Measurements from ENCODE around the gene SNX9. TPM values are rescaled to one million over a fixed set of nuclear protein-coding genes. Genes with fewer than 3 reads are reported as not detected.

Gene SNX9
- total and polyA plus RNA-seq, 2 donors (not counting 1 experiment from before 2014, with no cell fraction given), result 56.8 to 117 TPM

DNA sequence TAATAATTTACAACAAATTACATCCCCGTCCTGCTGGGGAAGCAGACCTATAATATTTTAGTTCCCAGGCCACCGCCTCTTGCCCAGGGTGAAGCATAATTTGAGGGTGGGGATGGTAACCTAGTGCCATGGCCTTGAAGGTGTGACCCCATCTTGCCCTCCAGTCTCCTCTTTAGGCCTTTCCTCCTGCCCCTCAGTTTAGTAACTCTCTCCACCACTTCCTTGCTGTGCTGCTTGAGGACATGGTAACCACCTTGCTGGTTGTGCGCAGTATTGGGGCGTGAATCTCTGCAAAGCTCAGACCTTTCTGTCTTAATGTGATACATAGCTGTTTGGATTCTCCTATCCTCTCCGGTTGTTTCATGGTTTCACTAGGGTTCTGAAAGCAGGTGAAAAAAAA lies 16.6 kb downstream of the SNX9 start:
- no peaks in the 10 kb centered on the region for H3K9me3 ChIP-seq (ENCODE audit: control insufficient read depth, insufficient read depth, low read depth, low read length)
- H3K27me3 ChIP-seq (ENCODE audit: control insufficient read depth, insufficient read depth, low read length), result no peaks in the 10 kb centered on the region
- no peaks in the 10 kb centered on the region for H4K20me1 ChIP-seq (ENCODE audit: control insufficient read depth, extremely low read depth, insufficient read depth, low read length)
- peak overlapping the region; percentile 35 for H3K4me2 ChIP-seq (ENCODE audit: extremely low read depth, insufficient read depth, low read length)
- H3K9ac ChIP-seq (ENCODE audit: insufficient read depth, low read length), result no peak overlapping the region
- H2AFZ ChIP-seq (ENCODE audit: low read length), result no peak overlapping the region
- H3K36me3 ChIP-seq (ENCODE audit: control insufficient read depth, insufficient read depth, low read length), result no peaks in the 10 kb centered on the region
- peaks cover 13% of the 10 kb centered on the region for H3K4me1 ChIP-seq (ENCODE audit: control insufficient read depth, extremely low read depth, insufficient read depth, low read length)
- no peak for DNase-seq (ENCODE audit: low read depth in 2 of 2)
- TF ChIP-seq EZH2 (IDR thresholded peaks at IDR 0.05; ENCODE audit: low read length, missing control alignments), result no peak
- TF ChIP-seq, protein P1, sequence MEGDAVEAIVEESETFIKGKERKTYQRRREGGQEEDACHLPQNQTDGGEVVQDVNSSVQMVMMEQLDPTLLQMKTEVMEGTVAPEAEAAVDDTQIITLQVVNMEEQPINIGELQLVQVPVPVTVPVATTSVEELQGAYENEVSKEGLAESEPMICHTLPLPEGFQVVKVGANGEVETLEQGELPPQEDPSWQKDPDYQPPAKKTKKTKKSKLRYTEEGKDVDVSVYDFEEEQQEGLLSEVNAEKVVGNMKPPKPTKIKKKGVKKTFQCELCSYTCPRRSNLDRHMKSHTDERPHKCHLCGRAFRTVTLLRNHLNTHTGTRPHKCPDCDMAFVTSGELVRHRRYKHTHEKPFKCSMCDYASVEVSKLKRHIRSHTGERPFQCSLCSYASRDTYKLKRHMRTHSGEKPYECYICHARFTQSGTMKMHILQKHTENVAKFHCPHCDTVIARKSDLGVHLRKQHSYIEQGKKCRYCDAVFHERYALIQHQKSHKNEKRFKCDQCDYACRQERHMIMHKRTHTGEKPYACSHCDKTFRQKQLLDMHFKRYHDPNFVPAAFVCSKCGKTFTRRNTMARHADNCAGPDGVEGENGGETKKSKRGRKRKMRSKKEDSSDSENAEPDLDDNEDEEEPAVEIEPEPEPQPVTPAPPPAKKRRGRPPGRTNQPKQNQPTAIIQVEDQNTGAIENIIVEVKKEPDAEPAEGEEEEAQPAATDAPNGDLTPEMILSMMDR (conservative IDR thresholded peaks at IDR 0.05 in 1 of 2, IDR thresholded peaks at IDR 0.05 in 1 of 2; ENCODE audit: low read depth in 1 of 2, low read length in 2 of 2), result no peak
- no peak overlapping the region for H3K4me3 ChIP-seq (replicated peaks in 1 of 4; ENCODE audit: control extremely low read depth in 1 of 4, insufficient read depth in 1 of 4, low read depth in 3 of 4, low read length in 4 of 4)
- H3K79me2 ChIP-seq (ENCODE audit: control insufficient read depth, insufficient read depth, low read length), result peaks cover 92% of the 10 kb centered on the region
- H3K27ac ChIP-seq (ENCODE audit: insufficient read depth, low read length), result peak overlapping the region; percentile 42

DNA sequence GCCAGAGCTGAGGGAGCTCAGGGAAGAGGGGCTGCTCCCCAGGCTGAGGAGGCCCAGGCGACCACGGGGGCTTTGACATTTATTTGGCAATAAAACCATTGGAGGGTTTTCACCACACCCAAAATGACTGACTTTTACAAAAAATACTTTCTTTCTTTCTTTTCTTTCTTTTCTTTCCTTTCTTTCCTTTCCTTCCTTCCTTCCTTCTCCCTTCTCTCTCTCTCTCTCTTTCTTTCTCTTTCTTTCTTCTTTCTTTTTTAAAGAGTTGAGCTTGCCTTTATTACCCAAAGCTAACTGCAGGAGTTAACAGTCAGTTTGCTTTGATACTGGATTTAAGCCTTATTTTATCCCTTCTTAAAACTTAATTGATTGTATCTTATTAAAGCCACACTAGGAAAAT lies 17.2 kb downstream of the SNX9 start:
- H3K36me3 ChIP-seq (ENCODE audit: control insufficient read depth, insufficient read depth, low read length), result no peaks in the 10 kb centered on the region
- peak overlapping the region; percentile 72 for H3K4me2 ChIP-seq (ENCODE audit: extremely low read depth, insufficient read depth, low read length)
- H2AFZ ChIP-seq (ENCODE audit: low read length), result no peak overlapping the region
- no peaks in the 10 kb centered on the region for H3K9me3 ChIP-seq (ENCODE audit: control insufficient read depth, insufficient read depth, low read depth, low read length)
- TF ChIP-seq, protein P1 (conservative IDR thresholded peaks at IDR 0.05 in 1 of 2, IDR thresholded peaks at IDR 0.05 in 1 of 2; ENCODE audit: low read depth in 1 of 2, low read length in 2 of 2), result no peak
- TF ChIP-seq EZH2 (IDR thresholded peaks at IDR 0.05; ENCODE audit: low read length, missing control alignments), result no peak
- no peak for DNase-seq (ENCODE audit: low read depth in 2 of 2)
- no peak overlapping the region for H3K9ac ChIP-seq (ENCODE audit: insufficient read depth, low read length)
- peaks cover 13% of the 10 kb centered on the region for H3K4me1 ChIP-seq (ENCODE audit: control insufficient read depth, extremely low read depth, insufficient read depth, low read length)
- H3K27me3 ChIP-seq (ENCODE audit: control insufficient read depth, insufficient read depth, low read length), result no peaks in the 10 kb centered on the region
- peaks cover 93% of the 10 kb centered on the region for H3K79me2 ChIP-seq (ENCODE audit: control insufficient read depth, insufficient read depth, low read length)
- no peak overlapping the region for H3K27ac ChIP-seq (ENCODE audit: insufficient read depth, low read length)
- peak overlapping the region in 2 of 4 experiments; percentile 2 to 26 for H3K4me3 ChIP-seq (replicated peaks in 1 of 4; ENCODE audit: control extremely low read depth in 1 of 4, insufficient read depth in 1 of 4, low read depth in 3 of 4, low read length in 4 of 4)
- H4K20me1 ChIP-seq (ENCODE audit: control insufficient read depth, extremely low read depth, insufficient read depth, low read length), result no peaks in the 10 kb centered on the region

GRCh38 chr6:157840776-157841175 lies 17.7 kb downstream of the SNX9 start:
- TF ChIP-seq, protein P1 (conservative IDR thresholded peaks at IDR 0.05 in 1 of 2, IDR thresholded peaks at IDR 0.05 in 1 of 2; ENCODE audit: low read depth in 1 of 2, low read length in 2 of 2), result no peak
- no peak for TF ChIP-seq EZH2 (IDR thresholded peaks at IDR 0.05; ENCODE audit: low read length, missing control alignments)
- Histone ChIP-seq H2AFZ (ENCODE audit: low read length) (no peak overlapping the region), H3K4me1 (ENCODE audit: control insufficient read depth, extremely low read depth, insufficient read depth, low read length) (peaks cover 17% of the 10 kb centered on the region), H4K20me1 (ENCODE audit: control insufficient read depth, extremely low read depth, insufficient read depth, low read length) (peaks cover 4% of the 10 kb centered on the region), H3K9ac (ENCODE audit: insufficient read depth, low read length) (no peak overlapping the region), H3K27ac (ENCODE audit: insufficient read depth, low read length) (peak overlapping the region; percentile 54), H3K4me2 (ENCODE audit: extremely low read depth, insufficient read depth, low read length) (peak overlapping the region; percentile 72), H3K36me3 (ENCODE audit: control insufficient read depth, insufficient read depth, low read length) (no peaks in the 10 kb centered on the region), H3K27me3 (ENCODE audit: control insufficient read depth, insufficient read depth, low read length) (no peaks in the 10 kb centered on the region), H3K79me2 (ENCODE audit: control insufficient read depth, insufficient read depth, low read length) (peaks cover 93% of the 10 kb centered on the region), H3K9me3 (ENCODE audit: control insufficient read depth, insufficient read depth, low read depth, low read length) (no peaks in the 10 kb centered on the region), H3K4me3 (replicated peaks in 1 of 4; ENCODE audit: control extremely low read depth in 1 of 4, insufficient read depth in 1 of 4, low read depth in 3 of 4, low read length in 4 of 4) (peak overlapping the region in 3 of 4 experiments; percentile 2 to 22 (median 16))
- DNase-seq (ENCODE audit: low read depth in 2 of 2), result peak; percentile 70 to 72

Measured in fibroblast of lung (primary cell).